Small intestine (tissue), 7 donors: ENCODE results near the gene SLC25A18. TPM values are rescaled to one million over a fixed set of nuclear protein-coding genes. Genes with fewer than 3 reads are reported as not detected.
A peak's percentile ranks its signal among the peaks of the same experiment; 100 is the strongest.
"Not testable (repeated sequence)": the region's sequence is repeated elsewhere in the genome, so short reads cannot be mapped to it uniquely, and the experiment has no call there.

Source experiments
- DNase-seq, 2 donors: peaks; one replicate each; pipeline versions ENCODE4 v3.0.0 to v3.0.0-alpha.2; 2013
- FAIRE-seq: peaks from 2 replicates; lab custom pipeline; 2012; peaks lifted over from hg19 to GRCh38; lab: Jason Lieb, UNC
- H3K27ac ChIP-seq, 3 donors: one replicate each; pipeline ENCODE4 v1.5.1; 2013; ENCODE audit warnings: low read length in 2 of 3, mild to moderate bottlenecking in 2 of 3, control low read depth in 1 of 3, inconsistent platforms in 1 of 3, low read depth in 1 of 3, moderate library complexity in 1 of 3
- H3K27me3 ChIP-seq, 3 donors: one replicate each; pipeline ENCODE4 v1.6.1; 2013; ENCODE audit warnings: low read length in 3 of 3, inconsistent platforms in 1 of 3; ENCODE audit not compliant: control insufficient read depth in 3 of 3, insufficient read depth in 3 of 3
- H3K36me3 ChIP-seq, 3 donors: one replicate each; pipeline ENCODE4 v1.6.1; 2013; ENCODE audit warnings: low read length in 3 of 3, inconsistent platforms in 1 of 3, low read depth in 1 of 3, mild to moderate bottlenecking in 1 of 3, moderate library complexity in 1 of 3; ENCODE audit not compliant: control insufficient read depth in 3 of 3, insufficient read depth in 2 of 3
- H3K4me1 ChIP-seq, 3 donors: one replicate each; pipeline ENCODE4 v1.6.1; 2013; ENCODE audit warnings: low read length in 2 of 3, inconsistent platforms in 1 of 3, low read depth in 1 of 3, mild to moderate bottlenecking in 1 of 3, moderate library complexity in 1 of 3; ENCODE audit not compliant: control insufficient read depth in 3 of 3, insufficient read depth in 2 of 3
- H3K4me3 ChIP-seq, 3 donors: one replicate each; pipeline ENCODE4 v1.5.1; 2013; ENCODE audit warnings: low read length in 3 of 3, control low read depth in 1 of 3, inconsistent platforms in 1 of 3, low read depth in 1 of 3, mild to moderate bottlenecking in 1 of 3, moderate library complexity in 1 of 3
- H3K9me3 ChIP-seq, 2 donors: one replicate each; pipeline ENCODE4 v1.6.1; 2013; ENCODE audit warnings: low read depth in 1 of 2, low read length in 1 of 2; ENCODE audit not compliant: control insufficient read depth in 2 of 2, insufficient read depth in 1 of 2
- WGBS, 3 donors: extraction: QIAGEN DNeasy Blood & Tissue Kit; methylation state at CpG; one replicate each; pipeline ENCODE4 v1.1.7; 2013; 5-methylcytosine and 5-hydroxymethylcytosine counted together
- polyA plus RNA-seq, 4 donors: library from polyadenylated mRNA; stranded (reverse) in 3 of 4; unstranded in 1 of 4; fragments of 200-250 nt in 3 of 4; fragments of 120-200 nt in 1 of 4; gene quantifications; one replicate each; pipeline versions ENCODE4 v1.2.1 to v1.2.3, GENCODE V29; 2013
- donor health status: healthy with polysubstance abuse.
- donor health status: control.
- donor health status: control.
- donor health status: Bipolar disorder and iron deficiency.
- donor health status: healthy.

The SLC25A18 gene
- polyA plus RNA-seq, 4 donors, result 0.38 to 2.1 TPM; not detected in 2

DNA sequence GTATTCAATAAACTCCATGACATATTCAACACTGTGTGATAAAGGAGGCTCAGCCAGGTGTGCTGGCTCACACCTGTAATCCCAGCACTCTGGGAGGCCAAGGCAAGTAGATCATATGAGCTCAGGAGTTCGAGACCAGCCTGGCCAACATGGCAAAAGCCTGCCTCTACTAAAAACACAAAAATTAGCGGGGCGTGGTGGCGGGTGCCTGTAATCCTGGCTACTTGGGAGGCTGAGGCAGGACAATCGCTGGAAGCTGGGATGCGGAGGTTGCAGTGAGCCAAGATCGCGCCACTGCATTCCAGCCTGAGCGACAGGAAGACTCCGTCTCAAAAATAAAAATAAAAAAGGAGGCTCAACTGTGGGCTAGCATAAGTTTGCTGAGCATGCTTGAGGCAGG, 4.1 kb upstream of the SLC25A18 start:
- Histone ChIP-seq H3K4me1 (no peaks in the 10 kb centered on the region), H3K27me3 (no peaks in the 10 kb centered on the region), H3K9me3 (no peaks in the 10 kb centered on the region), H3K27ac (no peak overlapping the region), H3K36me3 (no peaks in the 10 kb centered on the region), H3K4me3 (no peak overlapping the region)
- FAIRE-seq (no peak), DNase-seq (no peak)
- WGBS, 3 donors, result 88 to 93% (median 93%) methylated on average over 10 of the region's 10 CpGs

DNA sequence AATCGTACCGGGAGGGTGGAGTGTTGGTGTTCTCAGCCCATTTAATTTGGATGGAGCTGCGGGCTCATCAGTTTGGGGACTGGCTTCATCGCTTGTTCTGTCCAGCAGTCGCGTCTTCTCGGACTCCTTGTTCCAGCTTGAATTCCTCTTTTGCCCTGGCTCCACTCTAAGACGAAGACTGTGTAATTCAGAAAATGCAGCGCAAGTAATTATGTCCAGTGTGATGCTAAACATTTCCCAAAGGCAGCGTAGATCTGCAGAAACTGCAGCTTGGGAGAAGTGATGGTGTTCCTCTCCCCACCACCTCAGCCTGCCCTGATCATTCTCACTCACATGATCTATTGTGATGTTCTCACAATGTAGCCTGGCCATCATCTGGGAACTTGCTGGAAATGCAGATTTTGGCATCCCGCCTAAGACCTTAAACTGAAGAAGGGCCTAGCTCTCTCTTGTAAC, 666 bp downstream of the SLC25A18 start:
- 74 to 93% (median 87%) methylated on average over 11 of the region's 11 CpGs for WGBS, 3 donors
- H3K4me3 ChIP-seq, result no peak overlapping the region
- no peak for DNase-seq

DNA sequence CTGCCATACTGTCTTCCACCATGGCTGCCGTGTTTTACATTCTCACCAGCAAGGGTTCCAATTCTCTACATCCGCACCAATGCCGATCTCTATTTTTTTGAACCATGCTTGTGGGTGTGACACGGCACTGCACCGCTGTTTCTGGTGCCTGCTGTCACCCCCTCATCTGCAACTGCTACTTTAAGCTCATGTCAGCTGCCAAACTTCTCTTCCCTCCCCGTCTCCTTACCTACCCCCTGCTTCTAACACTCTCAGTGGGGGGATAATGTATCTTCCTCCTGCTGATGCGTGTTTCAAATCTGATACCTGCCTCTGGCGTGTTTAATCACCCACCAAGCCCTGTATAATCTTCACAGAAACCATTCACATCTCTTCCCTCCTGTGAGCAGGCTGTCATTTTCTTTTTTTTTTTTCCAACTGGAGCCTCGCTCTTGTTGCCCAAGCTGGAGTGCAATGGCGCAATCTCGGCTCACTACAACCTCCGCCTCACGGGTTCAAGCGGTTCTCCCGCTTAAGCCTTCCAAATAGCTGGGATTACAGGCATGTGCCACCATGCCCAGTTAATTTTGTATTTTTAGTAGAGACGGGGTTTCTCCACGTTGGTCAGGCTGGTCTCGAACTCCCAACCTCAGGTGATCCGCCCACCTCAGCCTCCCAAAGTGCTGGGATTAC, 2.9 kb downstream of the SLC25A18 start:
- 89 to 92% (median 90%) methylated on average over 19 of the region's 19 CpGs for WGBS, 3 donors
- not testable (repeated sequence) for FAIRE-seq, H3K27me3 ChIP-seq, H3K4me3 ChIP-seq, H3K9me3 ChIP-seq, H3K4me1 ChIP-seq, H3K27ac ChIP-seq, H3K36me3 ChIP-seq, DNase-seq

More for the DNA sequence above, 666 bp downstream of the SLC25A18 start:
- Histone ChIP-seq H3K4me1 (no peaks in the 10 kb centered on the region), H3K36me3 (no peaks in the 10 kb centered on the region), H3K27ac (peak overlapping the region in 1 of 3 donors; percentile 30), H3K9me3 (no peaks in the 10 kb centered on the region), H3K27me3 (no peaks in the 10 kb centered on the region)
- FAIRE-seq, result no peak

DNA sequence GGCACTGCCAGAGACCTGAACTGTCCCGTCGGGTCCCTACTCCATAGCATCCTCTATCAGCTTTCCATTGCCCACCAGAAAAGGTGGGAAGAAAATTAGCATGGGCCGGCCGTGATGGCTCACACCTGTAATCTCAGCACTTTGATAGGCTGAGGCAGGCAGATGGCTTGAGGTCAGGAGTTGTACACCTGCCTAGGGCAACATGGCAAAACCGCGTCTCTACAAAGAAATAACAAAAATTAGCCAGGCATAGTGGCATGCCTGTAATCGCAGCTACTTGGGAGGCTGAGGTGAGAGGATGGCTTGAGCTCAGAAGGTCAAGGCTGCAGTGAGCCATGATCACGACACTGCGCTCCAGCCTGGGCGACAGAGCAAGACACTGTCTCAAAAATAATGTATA, 3.5 kb downstream of the SLC25A18 start:
- DNase-seq (no peak), FAIRE-seq (no peak)
- Histone ChIP-seq H3K9me3 (no peaks in the 10 kb centered on the region), H3K27me3 (peaks cover 0 to 3% (median 2%) of the 10 kb centered on the region in 3 donors), H3K4me1 (no peaks in the 10 kb centered on the region), H3K4me3 (no peak overlapping the region), H3K36me3 (no peaks in the 10 kb centered on the region), H3K27ac (no peak overlapping the region)
- 79 to 93% (median 83%) methylated on average over 10 of the region's 10 CpGs for WGBS, 3 donors

DNA sequence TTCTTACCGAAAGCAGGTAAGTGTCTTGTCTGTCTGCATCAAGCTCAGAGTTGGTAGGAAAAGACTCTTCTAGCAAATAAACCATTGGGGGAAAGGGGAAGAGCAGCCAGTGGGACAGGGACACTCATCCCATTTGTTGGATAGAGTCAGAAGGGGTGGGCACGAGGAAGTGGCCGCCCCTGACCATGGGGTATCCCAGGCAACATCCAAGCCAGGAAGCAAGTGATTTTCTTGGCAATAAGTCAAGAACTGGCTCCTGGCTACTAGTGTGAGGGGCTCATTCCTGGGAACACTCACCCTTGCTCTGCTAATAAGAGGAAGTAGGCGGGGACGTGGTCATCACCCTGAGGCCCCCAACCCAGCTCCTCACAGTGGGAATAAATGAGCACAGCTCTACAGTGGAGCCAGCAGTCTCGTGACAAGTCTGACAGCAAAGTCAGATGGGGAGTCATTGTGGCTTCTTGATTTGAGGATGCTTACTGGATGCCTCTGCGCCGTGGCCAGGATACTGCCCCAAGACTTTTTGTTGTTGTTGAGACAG, 6.7 kb downstream of the SLC25A18 start:
- FAIRE-seq (no peak), DNase-seq (no peak)
- H3K27ac ChIP-seq, result peak overlapping the region in 1 of 3 donors; percentile 86
- H3K4me1 ChIP-seq, result no peaks in the 10 kb centered on the region
- H3K4me3 ChIP-seq, result no peak overlapping the region
- peaks cover 0 to 3% (median 2%) of the 10 kb centered on the region in 3 donors for H3K27me3 ChIP-seq
- 37 to 50% (median 39%) methylated on average over 8 of the region's 8 CpGs for WGBS, 3 donors
- H3K9me3 ChIP-seq, result no peaks in the 10 kb centered on the region
- H3K36me3 ChIP-seq, result no peaks in the 10 kb centered on the region

DNA sequence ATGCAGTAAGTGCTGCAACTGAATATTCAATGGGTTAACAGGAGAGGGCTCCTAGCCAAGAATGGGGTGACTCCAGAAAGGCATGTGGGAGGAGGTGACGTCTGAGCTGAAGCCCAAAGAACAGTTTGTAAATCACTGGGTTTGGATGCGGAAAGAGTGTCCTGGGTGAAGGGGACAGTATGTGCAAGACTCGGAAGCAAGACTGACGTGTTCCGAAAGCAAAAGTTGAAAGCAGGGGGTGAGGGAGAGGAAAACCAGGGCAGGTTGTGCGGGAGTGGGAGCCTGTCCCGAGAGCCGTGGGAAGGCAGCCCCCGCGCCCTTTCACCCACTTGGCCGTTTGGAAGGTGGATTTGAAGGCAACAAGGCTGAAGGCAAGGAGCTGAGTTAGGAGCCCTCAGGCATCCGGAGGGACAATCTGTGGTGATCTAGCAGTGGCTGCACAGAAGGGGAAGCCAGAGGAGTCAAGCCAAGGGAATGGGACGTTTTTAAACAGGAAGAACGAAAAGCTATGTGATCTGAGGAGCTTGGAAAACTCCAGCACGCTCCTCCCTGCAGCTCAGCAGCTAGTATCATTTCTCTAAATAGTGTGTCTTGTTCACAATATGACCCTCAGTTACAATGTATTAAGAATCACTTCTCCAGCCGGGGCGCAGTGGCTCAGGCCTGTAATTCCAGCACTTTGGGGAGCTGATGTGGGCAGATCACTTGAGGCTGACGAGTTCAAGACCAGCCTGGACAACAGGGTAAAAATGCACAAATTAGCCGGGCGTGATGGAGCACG, 7.7 kb downstream of the SLC25A18 start:
- peaks cover 0 to 3% (median 2%) of the 10 kb centered on the region in 3 donors for H3K27me3 ChIP-seq
- no peaks in the 10 kb centered on the region for H3K36me3 ChIP-seq
- peak overlapping the region in 1 of 3 donors; percentile 7 for H3K4me3 ChIP-seq
- no peaks in the 10 kb centered on the region for H3K4me1 ChIP-seq
- peak; percentile 12 to 26 for DNase-seq
- peak overlapping the region in 1 of 3 donors; percentile 86 for H3K27ac ChIP-seq
- H3K9me3 ChIP-seq, result no peaks in the 10 kb centered on the region
- FAIRE-seq, result no peak
- 46 to 59% (median 52%) methylated on average over 21 of the region's 21 CpGs for WGBS, 3 donors

DNA sequence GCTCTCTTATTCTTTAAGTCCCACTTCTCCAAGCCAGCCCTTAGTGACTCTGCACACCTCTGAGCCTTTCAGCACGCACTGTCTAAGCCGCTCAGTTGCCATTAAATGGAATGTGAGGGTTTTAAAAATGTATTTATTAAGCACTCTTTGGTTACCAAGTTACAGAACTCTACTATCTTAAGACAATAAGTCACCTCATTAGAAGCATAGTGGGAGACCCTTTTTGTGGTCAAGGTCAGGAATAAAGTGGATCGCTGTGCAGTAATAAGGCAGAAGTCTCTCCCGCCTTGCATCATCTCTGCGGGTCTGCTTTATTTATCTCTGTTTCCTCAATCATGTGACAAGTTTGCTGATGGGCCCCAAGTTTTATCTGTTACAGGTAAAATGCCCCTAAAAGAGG, 11.9 kb downstream of the SLC25A18 start:
- Histone ChIP-seq H3K27ac (no peak overlapping the region), H3K4me3 (no peak overlapping the region), H3K27me3 (peaks cover 0 to under 1% (median under 1%) of the 10 kb centered on the region in 3 donors), H3K4me1 (no peaks in the 10 kb centered on the region), H3K9me3 (no peaks in the 10 kb centered on the region), H3K36me3 (no peaks in the 10 kb centered on the region)
- no peak for DNase-seq
- WGBS, 3 donors, result 71 to 80% (median 75%) methylated on average over 5 of the region's 5 CpGs
- FAIRE-seq, result no peak

DNA sequence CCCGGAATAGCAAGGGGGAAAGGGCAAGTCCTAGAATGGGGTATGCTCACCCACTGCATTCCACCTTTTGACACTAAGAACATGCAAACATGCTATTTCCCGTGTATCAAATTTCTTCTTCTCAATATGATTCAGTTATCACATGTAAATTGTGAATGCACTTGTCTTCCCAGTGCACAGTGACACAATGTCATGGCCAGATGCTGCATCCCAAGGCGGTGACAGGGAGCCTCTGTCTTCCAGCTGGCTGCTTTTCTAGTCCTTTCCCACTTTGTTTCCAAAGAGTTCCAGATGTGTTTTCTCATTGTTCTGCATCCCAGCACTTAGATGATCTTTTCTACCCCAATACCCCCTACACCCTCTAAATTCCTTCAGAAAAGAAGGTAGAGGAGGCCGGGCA, 12.4 kb downstream of the SLC25A18 start:
- 79 to 88% (median 79%) methylated on average over 4 of the region's 4 CpGs for WGBS, 3 donors
- Histone ChIP-seq H3K9me3 (no peaks in the 10 kb centered on the region), H3K27me3 (no peaks in the 10 kb centered on the region), H3K27ac (no peak overlapping the region), H3K4me1 (no peaks in the 10 kb centered on the region), H3K36me3 (no peaks in the 10 kb centered on the region), H3K4me3 (no peak overlapping the region)
- DNase-seq, result no peak
- FAIRE-seq, result no peak
